Tibial nerve (tissue), 4 donors: ENCODE results near the gene ANKRD40. TPM values are rescaled to one million over a fixed set of nuclear protein-coding genes. Genes with fewer than 3 reads are reported as not detected.
A peak's percentile ranks its signal among the peaks of the same experiment; 100 is the strongest.
"Not testable (repeated sequence)": the region's sequence is repeated elsewhere in the genome, so short reads cannot be mapped to it uniquely, and the experiment has no call there.

Source experiments
- DNase-seq, 2 donors: peaks; one replicate each; pipeline ENCODE4 v3.0.0-alpha.2; 2019; ENCODE audit warnings: low spot score in 2 of 2
- H3K27ac ChIP-seq, 4 donors: fragments of 200-600 bp; sonication (generic) in 3 of 4; one replicate each; pipeline ENCODE4 v1.5.1; 2017 to 2019; ENCODE audit warnings: mild to moderate bottlenecking in 1 of 4
- H3K27me3 ChIP-seq, 2 donors: fragments of 200-600 bp; sonication (generic) in 1 of 2; one replicate each; pipeline versions ENCODE4 v1.5.1 to v1.6.0; 2017 to 2019
- H3K36me3 ChIP-seq, 3 donors: fragments of 200-600 bp; sonication (generic); one replicate each; pipeline ENCODE4 v1.5.1; 2018 to 2019
- H3K4me1 ChIP-seq, 4 donors: fragments of 200-600 bp; sonication (generic) in 3 of 4; one replicate each; pipeline ENCODE4 v1.5.1; 2017 to 2019
- H3K4me3 ChIP-seq, 4 donors: fragments of 200-600 bp; sonication (generic) in 3 of 4; one replicate each; pipeline ENCODE4 v1.5.1; 2017 to 2019; ENCODE audit warnings: mild to moderate bottlenecking in 1 of 4, moderate library complexity in 1 of 4
- H3K9me3 ChIP-seq, 4 donors: fragments of 200-600 bp; sonication (generic) in 3 of 4; one replicate each; pipeline ENCODE4 v1.5.1; 2017 to 2019
- CTCF ChIP-seq, 5 experiments: fragments of 200-600 bp in 3 of 5; fragments of 450-650 bp in 2 of 5; sonication (generic) in 3 of 5; IDR thresholded peaks; one replicate each; pipeline ENCODE4 v1.5.1; 2016 to 2019; ENCODE audit warnings: antibody characterized with exemption in 5 of 5, mild to moderate bottlenecking in 3 of 5, moderate library complexity in 2 of 5
- EP300 ChIP-seq, 2 donors: sonication (generic); formaldehyde crosslinking; IDR thresholded peaks; one replicate each; pipeline ENCODE4 v1.6.1; 2017; ENCODE audit warnings: antibody characterized with exemption in 2 of 2, mild to moderate bottlenecking in 1 of 2
- POLR2A ChIP-seq, 2 donors: fragments of 450-650 bp; IDR thresholded peaks; one replicate each; pipeline ENCODE4 v1.6.1; 2017; ENCODE audit warnings: antibody characterized with exemption in 2 of 2, mild to moderate bottlenecking in 2 of 2, moderate library complexity in 2 of 2
- WGBS, 2 donors: methylation state at CpG; one replicate each; pipeline ENCODE4 v1.1.5; 2018; 5-methylcytosine and 5-hydroxymethylcytosine counted together
- total RNA-seq, 4 donors: library from RNA; depleted of rRNA; stranded (reverse); fragments of >200 nt; gene quantifications; one replicate each; pipeline ENCODE4 v1.1.0, GENCODE V29; 2016

Gene ANKRD40
- total RNA-seq, 4 donors from 2014 or later: 48.0 to 80.6 (median 55.0) TPM

DNA sequence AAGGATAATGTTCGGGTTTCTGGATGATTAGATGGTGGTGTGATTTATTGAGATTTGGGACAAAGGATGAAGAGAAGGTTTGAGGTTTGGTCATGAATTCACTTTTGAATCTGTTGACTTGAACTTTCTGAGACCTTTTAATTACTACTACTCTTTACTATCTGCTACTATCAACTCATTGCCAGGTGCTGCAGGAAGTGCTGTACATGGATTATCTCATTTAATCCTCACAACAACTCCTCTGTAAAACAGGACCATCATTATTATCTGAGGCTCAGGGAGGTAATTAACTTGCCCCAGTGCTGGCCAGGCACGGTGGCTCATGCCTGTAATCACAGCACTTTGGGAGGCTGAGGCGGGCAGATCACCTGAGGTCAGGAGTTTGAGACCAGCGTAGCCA, 2.9 kb upstream of the ANKRD40 start:
- H3K27me3 ChIP-seq: no peaks in the 10 kb centered on the region
- no peaks in the 10 kb centered on the region for H3K9me3 ChIP-seq
- TF ChIP-seq CTCF (IDR thresholded peaks at IDR 0.05) (no peak), POLR2A (IDR thresholded peaks at IDR 0.05) (no peak), EP300 (IDR thresholded peaks at IDR 0.05) (no peak)
- H3K4me3 ChIP-seq: no peak overlapping the region
- H3K27ac ChIP-seq: no peak overlapping the region
- no peaks in the 10 kb centered on the region for H3K36me3 ChIP-seq
- WGBS, 2 donors: 85% methylated on average over 4 of the region's 4 CpGs
- DNase-seq: no peak
- H3K4me1 ChIP-seq: peaks cover 0 to 33% (median 20%) of the 10 kb centered on the region in 4 donors

DNA sequence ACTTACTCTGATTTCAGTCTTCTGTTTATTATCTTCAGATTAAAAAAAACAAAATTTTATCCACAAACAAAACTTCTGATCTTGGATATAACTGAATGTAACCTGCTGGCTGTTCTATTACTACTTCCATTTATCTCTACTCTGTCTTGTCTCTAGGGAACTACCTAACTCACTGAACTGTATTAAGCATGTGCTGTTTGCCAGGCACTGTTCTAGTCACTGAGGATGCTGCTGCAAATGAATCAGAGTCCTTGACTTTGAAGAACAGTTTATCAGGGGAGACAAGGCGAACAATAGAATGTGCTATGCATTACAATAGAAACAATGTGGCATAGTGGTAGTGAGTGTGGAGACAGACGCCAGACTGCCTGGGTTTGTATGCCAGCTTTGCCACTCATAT, 2.3 kb upstream of the ANKRD40 start:
- no peak overlapping the region for H3K4me3 ChIP-seq
- no peak for DNase-seq
- peak overlapping the region in 3 of 4 donors; percentile 95 to 100 (median 99) for H3K27ac ChIP-seq
- no peaks in the 10 kb centered on the region for H3K27me3 ChIP-seq
- peaks cover 0 to 39% (median 20%) of the 10 kb centered on the region in 4 donors for H3K4me1 ChIP-seq
- no peaks in the 10 kb centered on the region for H3K9me3 ChIP-seq
- 78 to 88% methylated on average over 2 of the region's 2 CpGs for WGBS, 2 donors
- TF ChIP-seq POLR2A (IDR thresholded peaks at IDR 0.05) (no peak), EP300 (IDR thresholded peaks at IDR 0.05) (no peak), CTCF (IDR thresholded peaks at IDR 0.05) (no peak)
- peaks cover 0 to 1% (median 0%) of the 10 kb centered on the region in 3 donors for H3K36me3 ChIP-seq

- Histone ChIP-seq H3K27ac (peak overlapping the region; percentile 95 to 100 (median 99)), H3K4me1 (peaks cover 0 to 46% (median 20%) of the 10 kb centered on the region in 4 donors)
- H3K27me3 ChIP-seq, H3K36me3 ChIP-seq, H3K4me3 ChIP-seq, H3K9me3 ChIP-seq, DNase-seq: not testable (repeated sequence)
- WGBS, 2 donors: 76 to 77% methylated on average over 4 of the region's 4 CpGs
Observed at GRCh38 chr17:50709053-50709452, 1.3 kb upstream of the ANKRD40 start.

DNA sequence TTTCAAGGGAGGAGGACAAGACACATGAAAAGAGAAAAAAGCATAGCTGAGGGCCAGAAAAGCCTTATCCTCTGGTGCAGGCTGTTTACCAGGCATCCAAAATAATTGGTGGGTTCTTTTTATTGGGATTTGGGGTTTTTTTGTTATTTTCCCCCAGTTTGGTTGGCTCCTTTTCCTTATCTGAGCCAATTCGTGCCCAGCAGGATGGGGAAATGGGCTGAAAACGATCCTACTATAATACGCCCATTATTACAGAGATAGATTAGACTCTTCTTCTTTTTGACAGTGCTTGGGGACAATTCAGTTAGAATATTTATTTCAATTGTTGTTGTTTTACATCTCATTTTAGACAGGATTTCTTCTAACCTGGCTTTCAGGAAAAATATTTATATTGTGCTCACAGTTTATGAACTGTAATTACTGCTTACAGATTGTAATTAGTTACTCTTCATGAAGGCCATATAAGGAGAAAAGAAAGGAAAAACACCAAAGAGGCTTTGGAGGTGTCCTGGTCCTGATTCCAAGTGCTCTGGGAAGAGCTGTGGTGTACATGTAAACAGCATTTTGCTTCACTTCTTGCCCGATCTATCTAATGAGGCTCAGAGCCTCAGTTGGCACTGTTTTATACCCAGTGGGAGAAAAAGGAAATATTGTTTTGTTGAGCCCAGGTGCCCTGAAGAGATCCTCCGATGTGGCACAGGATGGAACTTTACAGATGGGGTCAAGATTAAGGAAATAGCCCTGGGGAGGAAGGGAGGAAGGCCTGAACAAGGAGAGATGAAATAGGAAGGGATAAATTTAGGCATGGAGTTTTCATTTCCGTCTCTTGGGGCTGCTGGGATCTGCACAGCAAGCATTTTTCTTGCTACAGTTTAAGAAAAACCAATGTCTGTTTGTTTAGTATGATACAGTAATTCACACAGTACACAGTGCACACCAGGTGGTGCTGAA, 611 bp upstream of the ANKRD40 start:
- 1 to 3% methylated on average over 6 of the region's 6 CpGs for WGBS, 2 donors
- H3K9me3 ChIP-seq: no peaks in the 10 kb centered on the region
- peak overlapping the region; percentile 47 to 78 (median 71) for H3K4me3 ChIP-seq
- TF ChIP-seq EP300 (IDR thresholded peaks at IDR 0.05) (peak; percentile 6 to 13), CTCF (IDR thresholded peaks at IDR 0.05) (no peak)
- H3K36me3 ChIP-seq: peaks cover 0 to 13% (median 0%) of the 10 kb centered on the region in 3 donors
- H3K4me1 ChIP-seq: peaks cover 0 to 53% (median 20%) of the 10 kb centered on the region in 4 donors
- H3K27me3 ChIP-seq: no peaks in the 10 kb centered on the region
- H3K27ac ChIP-seq: peak overlapping the region; percentile 95 to 100 (median 99)
- DNase-seq: no peak

DNA sequence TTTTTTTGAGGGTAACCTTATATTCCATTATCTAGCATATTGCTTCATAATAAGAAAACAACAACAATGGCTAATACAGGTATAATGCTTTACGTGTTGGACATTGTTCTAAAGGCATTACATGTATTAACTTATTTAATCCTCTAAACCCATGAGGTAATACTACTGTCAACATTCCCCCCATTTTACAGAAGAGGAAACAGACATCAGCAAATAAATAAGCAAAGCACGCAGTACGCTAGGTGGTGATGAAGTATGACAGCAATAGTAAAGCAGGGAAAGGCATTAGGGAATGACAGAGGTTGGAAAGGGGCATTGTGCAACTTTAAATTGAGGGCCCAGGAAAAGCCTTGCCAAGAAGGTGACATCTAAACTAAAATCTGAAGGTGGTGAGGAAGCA, 4.6 kb downstream of the ANKRD40 start:
- Histone ChIP-seq H3K4me1 (peaks cover 0 to 50% (median 8%) of the 10 kb centered on the region in 4 donors), H3K9me3 (no peaks in the 10 kb centered on the region), H3K27ac (no peak overlapping the region), H3K4me3 (no peak overlapping the region), H3K36me3 (peaks cover 0 to 46% (median 2%) of the 10 kb centered on the region in 3 donors), H3K27me3 (no peaks in the 10 kb centered on the region)
- WGBS, 2 donors: 89 to 93% methylated on average over 3 of the region's 3 CpGs
- no peak for DNase-seq
- TF ChIP-seq CTCF (IDR thresholded peaks at IDR 0.05): no peak
- no peak for TF ChIP-seq POLR2A (IDR thresholded peaks at IDR 0.05)
- TF ChIP-seq EP300 (IDR thresholded peaks at IDR 0.05): no peak
